GM06990 (cell line): ENCODE measurements around the gene MRPL54.

Source experiments
- DNase-seq: peaks from one replicate; pipeline ENCODE4 v3.0.0-alpha.2; 2011; ENCODE audit not compliant: insufficient read length; ENCODE audit errors: extremely low read depth
- H3K27me3 ChIP-seq: replicated peaks from 2 replicates; pipeline ENCODE4 v1.6.0; 2011; ENCODE audit warnings: low read length; ENCODE audit not compliant: control insufficient read depth, insufficient read depth
- H3K36me3 ChIP-seq: 2 replicates; pipeline ENCODE4 v1.5.1; 2011; ENCODE audit warnings: low read length; ENCODE audit not compliant: control insufficient read depth, insufficient read depth
- H3K4me3 ChIP-seq: replicated peaks from 2 replicates; pipeline ENCODE4 v1.5.1; 2011; ENCODE audit warnings: low read depth, mild to moderate bottlenecking, control low read depth, low read length
- CTCF ChIP-seq: IDR thresholded peaks from 2 replicates; pipeline ENCODE4 v1.5.1; 2011; ENCODE audit warnings: low read length, control low read depth, mild to moderate bottlenecking, inconsistent platforms; ENCODE audit not compliant: insufficient read depth, poor library complexity, severe bottlenecking

MRPL54 gene

GRCh38 chr19:3745363-3746045, 17.0 kb upstream of the MRPL54 start:
- no peak for TF ChIP-seq CTCF
- H3K27me3 ChIP-seq: no peaks in the 10 kb centered on the region
- DNase-seq: no peak
- no peak overlapping the region for H3K4me3 ChIP-seq
- H3K36me3 ChIP-seq: peaks cover 5% of the 10 kb centered on the region

- Histone ChIP-seq H3K36me3 (peaks cover 11% of the 10 kb centered on the region), H3K4me3 (no peak overlapping the region), H3K27me3 (no peaks in the 10 kb centered on the region)
- no peak for DNase-seq
- TF ChIP-seq CTCF: no peak
Measured at GRCh38 chr19:3746371-3747056, 16.0 kb upstream of the MRPL54 start.

GRCh38 chr19:3748965-3749364, 13.5 kb upstream of the MRPL54 start:
- no peak for TF ChIP-seq CTCF
- Histone ChIP-seq H3K4me3 (no peak overlapping the region), H3K27me3 (no peaks in the 10 kb centered on the region), H3K36me3 (peaks cover 15% of the 10 kb centered on the region)
- no peak for DNase-seq

GRCh38 chr19:3750211-3750610, 12.3 kb upstream of the MRPL54 start:
- H3K4me3 ChIP-seq: no peak overlapping the region
- no peak for TF ChIP-seq CTCF
- DNase-seq: no peak
- no peaks in the 10 kb centered on the region for H3K27me3 ChIP-seq
- peaks cover 15% of the 10 kb centered on the region for H3K36me3 ChIP-seq

- TF ChIP-seq CTCF: no peak
- DNase-seq: no peak
- H3K27me3 ChIP-seq: no peaks in the 10 kb centered on the region
- H3K4me3 ChIP-seq: no peak overlapping the region
- H3K36me3 ChIP-seq: peaks cover 15% of the 10 kb centered on the region
Measured at GRCh38 chr19:3751236-3751635, 11.2 kb upstream of the MRPL54 start.

GRCh38 chr19:3752492-3752891, 10.0 kb upstream of the MRPL54 start:
- DNase-seq: no peak
- Histone ChIP-seq H3K27me3 (no peaks in the 10 kb centered on the region), H3K36me3 (peaks cover 16% of the 10 kb centered on the region), H3K4me3 (no peak overlapping the region)
- no peak for TF ChIP-seq CTCF
